SK-N-SH (cell line): ENCODE results near the gene ANKRD39. TPM values are rescaled to one million over a fixed set of nuclear protein-coding genes. Genes with fewer than 3 reads are reported as not detected.

Experiments used
- CTCF ChIA-PET: fragments of 300-600, 350-600 bp; formaldehyde crosslinking; extraction: SDS; loops from one replicate; lab custom pipeline; 2021; lab: Yijun Ruan, JAX
- POLR2A ChIA-PET: fragments of 350-600 bp; sonication (Branson Sonifier 250); formaldehyde crosslinking; extraction: SDS; loops from one replicate; lab custom pipeline; 2020; ENCODE audit warnings: antibody characterized with exemption, inconsistent platforms; lab: Yijun Ruan, JAX
- DNase-seq: peaks from one replicate; pipeline ENCODE4 v3.0.0; 2012
- H2AFZ ChIP-seq: fragments of 200-600 bp; sonication (generic); 2 replicates; pipeline ENCODE4 v1.8.1; 2016; ENCODE audit warnings: antibody characterized with exemption, mild to moderate bottlenecking, low read depth
- H3F3A ChIP-seq: fragments of 200-600 bp; sonication (generic); replicated peaks from 2 replicates; pipeline ENCODE3; 2016; ENCODE audit warnings: antibody characterized with exemption, mild to moderate bottlenecking; ENCODE audit not compliant: insufficient read depth
- H3K27ac ChIP-seq, 2 experiments: fragments of 200-500 bp in 1 of 2; fragments of 200-600 bp in 1 of 2; sonication (Bioruptor generic) in 1 of 2; sonication (generic), shearing (Covaris generic) in 1 of 2; 2 replicates each; pipeline versions ENCODE4 v1.5.1 to v1.6.1; 2014 to 2016; ENCODE audit warnings: low read depth in 2 of 2, inconsistent platforms in 1 of 2, low read length in 1 of 2, mild to moderate bottlenecking in 1 of 2, mixed read lengths in 1 of 2
- H3K27me3 ChIP-seq: fragments of 200-600 bp; sonication (generic), shearing (Covaris generic); 2 replicates; pipeline ENCODE4 v1.6.1; 2016; ENCODE audit warnings: mixed run types; ENCODE audit not compliant: insufficient read depth
- H3K36me3 ChIP-seq, 2 experiments: fragments of 200-500 bp in 1 of 2; fragments of 200-600 bp in 1 of 2; sonication (Bioruptor generic) in 1 of 2; sonication (generic) in 1 of 2; replicated peaks in 1 of 2; 2 replicates each; pipeline versions ENCODE3 to v1.5.1; 2014 to 2016; ENCODE audit warnings: low read length in 1 of 2, mild to moderate bottlenecking in 1 of 2; ENCODE audit not compliant: insufficient read depth in 2 of 2, control insufficient read depth in 1 of 2
- H3K4me1 ChIP-seq, 2 experiments: fragments of 200-500 bp in 1 of 2; fragments of 200-600 bp in 1 of 2; sonication (Bioruptor generic) in 1 of 2; sonication (generic), shearing (Covaris generic) in 1 of 2; 2 replicates each; pipeline versions ENCODE4 v1.5.1 to v1.6.1; 2014 to 2016; ENCODE audit warnings: low read depth in 1 of 2, low read length in 1 of 2, mixed run types in 1 of 2; ENCODE audit not compliant: insufficient read depth in 2 of 2, control insufficient read depth in 1 of 2
- H3K4me2 ChIP-seq: fragments of 200-600 bp; sonication (generic), shearing (Covaris generic); 2 replicates; pipeline ENCODE4 v1.6.1; 2017; ENCODE audit warnings: mixed run types
- H3K4me3 ChIP-seq, 2 experiments: fragments of 200-500 bp in 1 of 2; fragments of 200-600 bp in 1 of 2; sonication (Bioruptor generic) in 1 of 2; sonication (generic), shearing (Covaris generic) in 1 of 2; 2 replicates each; pipeline versions ENCODE4 v1.5.1 to v1.8.1; 2014 to 2016; ENCODE audit warnings: low read depth in 2 of 2, inconsistent platforms in 1 of 2, low read length in 1 of 2, mild to moderate bottlenecking in 1 of 2, mixed read lengths in 1 of 2, moderate library complexity in 1 of 2
- H3K79me2 ChIP-seq: fragments of 200-600 bp; sonication (generic); 2 replicates; pipeline ENCODE4 v1.8.1; 2017; ENCODE audit warnings: mild to moderate bottlenecking; ENCODE audit not compliant: insufficient read depth
- H3K9ac ChIP-seq: fragments of 200-600 bp; sonication (generic); 2 replicates; pipeline ENCODE4 v1.6.1; 2017; ENCODE audit warnings: mixed run types
- H3K9me2 ChIP-seq: fragments of 200-600 bp; sonication (generic); 2 replicates; pipeline ENCODE4 v1.6.1; 2017; ENCODE audit warnings: mixed run types
- H3K9me3 ChIP-seq: fragments of 200-600 bp; sonication (generic); 2 replicates; pipeline ENCODE4 v1.6.1; 2017; ENCODE audit warnings: mixed run types, mild to moderate bottlenecking, moderate library complexity
- H4K20me1 ChIP-seq: fragments of 200-600 bp; sonication (generic); 2 replicates; pipeline ENCODE4 v1.6.1; 2017; ENCODE audit warnings: mild to moderate bottlenecking, mixed run types; ENCODE audit not compliant: insufficient read depth
- CHD2 ChIP-seq: fragments of 150-350 bp; IDR thresholded peaks from 2 replicates; pipeline ENCODE4 v1.6.1; 2018; ENCODE audit warnings: low read length; ENCODE audit not compliant: partially characterized antibody
- FOSL2 ChIP-seq: IDR thresholded peaks from 2 replicates; pipeline ENCODE4 v1.4.0; 2012; ENCODE audit warnings: low read depth, mild to moderate bottlenecking, moderate library complexity, borderline replicate concordance
- FOXJ3 ChIP-seq: sonication (generic); formaldehyde crosslinking; IDR thresholded peaks from 2 replicates; pipeline ENCODE4 v1.5.1; 2020; ENCODE audit warnings: mild to moderate bottlenecking, missing genetic modification reagents
- GABPA ChIP-seq: IDR thresholded peaks from 2 replicates; pipeline ENCODE4 v1.4.0; 2012; ENCODE audit warnings: low read depth, mild to moderate bottlenecking
- IRF3 ChIP-seq: fragments of 150-350 bp; IDR thresholded peaks from 2 replicates; pipeline ENCODE4 v1.6.1; 2016; ENCODE audit warnings: mild to moderate bottlenecking, low read depth, low read length
- MEF2A ChIP-seq: IDR thresholded peaks from 2 replicates; pipeline ENCODE4 v1.4.0; 2012; ENCODE audit warnings: low read depth, borderline replicate concordance
- MXI1 ChIP-seq: IDR thresholded peaks from 2 replicates; pipeline ENCODE4 v1.6.1; 2012; ENCODE audit warnings: mild to moderate bottlenecking, low read depth, low read length, improper control_type of control experiment
- NRF1 ChIP-seq: IDR thresholded peaks from 2 replicates; pipeline ENCODE4 v1.6.1; 2012; ENCODE audit warnings: low read depth, mild to moderate bottlenecking, low read length
- RAD21 ChIP-seq: IDR thresholded peaks from 2 replicates; pipeline ENCODE4 v1.6.1; 2012; ENCODE audit warnings: mild to moderate bottlenecking, low read length
- REST ChIP-seq: IDR thresholded peaks from 2 replicates; pipeline ENCODE4 v1.6.1; 2012; ENCODE audit warnings: mild to moderate bottlenecking, low read depth, low read length, moderate library complexity
- RXRA ChIP-seq: IDR thresholded peaks from 2 replicates; pipeline ENCODE4 v1.4.0; 2012; ENCODE audit warnings: low read depth, mild to moderate bottlenecking, borderline replicate concordance
- SIN3A ChIP-seq: IDR thresholded peaks from 2 replicates; pipeline ENCODE4 v1.6.1; 2012; ENCODE audit warnings: low read depth, mild to moderate bottlenecking, low read length, moderate library complexity, borderline replicate concordance
- SMC3 ChIP-seq: IDR thresholded peaks from 2 replicates; pipeline ENCODE4 v1.6.1; 2012; ENCODE audit warnings: low read depth, low read length, improper control_type of control experiment
- TAF1 ChIP-seq: IDR thresholded peaks from 2 replicates; pipeline ENCODE4 v1.6.1; 2012; ENCODE audit warnings: low read depth, mild to moderate bottlenecking, low read length, moderate library complexity, borderline replicate concordance
- TEAD4 ChIP-seq: IDR thresholded peaks from 2 replicates; pipeline ENCODE4 v1.4.0; 2012; ENCODE audit warnings: mild to moderate bottlenecking, borderline replicate concordance; ENCODE audit not compliant: insufficient read depth
- USF2 ChIP-seq: fragments of 150-350 bp; IDR thresholded peaks from 2 replicates; pipeline ENCODE4 v1.6.1; 2017; ENCODE audit warnings: antibody characterized with exemption, low read length, low read depth, borderline replicate concordance
- ZBTB33 ChIP-seq: IDR thresholded peaks from 2 replicates; pipeline ENCODE4 v1.4.0; 2012; ENCODE audit warnings: low read depth, borderline replicate concordance
- WGBS: methylation state at CpG from one replicate; pipeline ENCODE4 v1.1.6; 2017; ENCODE audit warnings: low lambda C conversion rate; 5-methylcytosine and 5-hydroxymethylcytosine counted together
- polyA plus RNA-seq, 3 experiments: library from polyadenylated mRNA; depleted of rRNA; stranded (reverse); fragments of >200 nt; gene quantifications; 2 replicates each; pipeline ENCODE4 v1.2.3, GENCODE V29; 2012

Gene ANKRD39
- polyA plus RNA-seq, 1 of the 3 experiments (the other 2 are of a cell fraction), result 11.8 TPM

- H3K27me3 ChIP-seq, result no peaks in the 10 kb centered on the region
- H3K4me2 ChIP-seq, result no peak overlapping the region
- TF ChIP-seq MXI1, result no peak
- TF ChIP-seq TEAD4, result no peak
- no peak for TF ChIP-seq ZBTB33
- no peak for TF ChIP-seq SMC3
- no peak for TF ChIP-seq TAF1
- TF ChIP-seq FOXJ3 (CRISPR knock-in tag), result no peak
- TF ChIP-seq REST, result no peak
- TF ChIP-seq RXRA, result no peak
- no peak for TF ChIP-seq IRF3
- TF ChIP-seq RAD21, result no peak
- no peak for TF ChIP-seq FOSL2
- no peak for TF ChIP-seq CHD2
- TF ChIP-seq SIN3A, result no peak
- no peak for TF ChIP-seq NRF1
- TF ChIP-seq USF2, result no peak
- no peak for TF ChIP-seq MEF2A
- no peak for TF ChIP-seq GABPA
- H3K9ac ChIP-seq, result no peak overlapping the region
- H4K20me1 ChIP-seq, result no peaks in the 10 kb centered on the region
- no peaks in the 10 kb centered on the region for H3K79me2 ChIP-seq
- POLR2A ChIA-PET, result interaction anchor here (0.6 to 0.7 kb wide), 2 partner anchors 13 to 192 kb away, joined by 3 to 4 read pairs; no protein-coding TSS in a partner anchor
- H3K4me1 ChIP-seq, result no peaks in the 10 kb centered on the region; a peak in 1 of 4 replicates
- no peak overlapping the region for H3K27ac ChIP-seq
- peaks cover 3 to 36% of the 10 kb centered on the region in 2 experiments for H3K36me3 ChIP-seq
- H3K4me3 ChIP-seq, result no peak overlapping the region
- no peak for DNase-seq
- H2AFZ ChIP-seq, result no peak overlapping the region
- H3F3A ChIP-seq, result no peaks in the 10 kb centered on the region
- 93% methylated on average over 4 of the region's 4 CpGs for WGBS
- no peaks in the 10 kb centered on the region for H3K9me2 ChIP-seq
- CTCF ChIA-PET, result interaction anchor here (2.8 kb wide), 1 partner anchor 116 kb away, joined by 9 read pairs; no protein-coding TSS in a partner anchor
- H3K9me3 ChIP-seq, result no peaks in the 10 kb centered on the region
Measured at GRCh38 chr2:96835830-96836229, 22.0 kb downstream of the ANKRD39 start.
